ENCODE results near the gene OPCML.

Gene OPCML

GRCh38 chr11:133224271-133224670 is 308.0 kb downstream of the OPCML start:
- DNase-seq = no peak

- no peak for DNase-seq
Measured at GRCh38 chr11:133222425-133223330, 309.6 kb downstream of the OPCML start.

- DNase-seq = no peak
Measured at GRCh38 chr11:133219543-133219942, 312.8 kb downstream of the OPCML start.

- no peak for DNase-seq
Measured at GRCh38 chr11:133216813-133217212, 315.5 kb downstream of the OPCML start.

- no peak for DNase-seq
Measured at GRCh38 chr11:133215596-133216230, 316.6 kb downstream of the OPCML start.

DNA sequence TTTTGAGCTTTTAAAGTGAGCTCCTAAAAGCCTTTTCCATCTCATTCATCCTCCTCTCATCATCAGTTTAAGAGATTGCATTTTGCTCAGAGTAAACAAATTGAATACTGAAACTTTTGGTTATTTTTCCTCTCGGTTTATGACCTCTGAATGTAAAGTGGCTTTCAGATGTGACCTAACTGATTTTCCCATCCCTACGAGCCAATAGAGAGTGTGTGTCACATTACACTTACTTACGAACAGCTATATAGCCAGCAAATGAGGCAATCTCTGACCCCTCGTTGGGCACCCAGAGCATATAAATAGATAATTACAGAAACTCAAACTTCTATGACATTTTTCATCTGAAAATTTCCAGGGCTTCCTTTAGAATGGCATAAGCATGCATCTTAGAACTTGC is 317.7 kb downstream of the OPCML start:
- DNase-seq = no peak

GRCh38 chr11:133212201-133212600 is 320.1 kb downstream of the OPCML start:
- no peak for DNase-seq

- DNase-seq = no peak
Measured at GRCh38 chr11:133207995-133208394, 324.3 kb downstream of the OPCML start.

GRCh38 chr11:133206313-133207005 is 325.8 kb downstream of the OPCML start:
- no peak for DNase-seq

GRCh38 chr11:133204158-133204557 is 328.1 kb downstream of the OPCML start:
- DNase-seq = no peak

- no peak for DNase-seq
Measured at GRCh38 chr11:133202816-133203215, 329.5 kb downstream of the OPCML start.

GRCh38 chr11:133198438-133198837 is 333.9 kb downstream of the OPCML start:
- no peak for DNase-seq

DNA sequence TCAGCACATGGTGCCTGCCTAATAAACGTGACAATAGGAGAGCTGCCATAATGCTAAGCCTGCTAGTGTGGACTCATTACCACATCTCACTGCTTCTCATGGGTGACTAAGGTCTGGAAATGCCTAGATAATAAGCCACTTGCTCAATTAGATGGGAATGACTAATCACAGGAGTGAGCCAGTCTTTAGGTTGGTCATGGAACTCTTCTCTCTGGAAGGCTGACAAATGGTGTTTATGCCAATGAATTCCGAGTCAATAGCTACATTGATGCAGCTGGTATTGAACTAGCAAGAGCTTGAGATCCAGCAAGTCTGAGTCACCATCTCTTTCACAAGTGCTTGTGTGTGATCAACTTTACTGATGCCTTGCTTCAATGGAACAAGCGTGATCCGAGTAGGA is 334.9 kb downstream of the OPCML start:
- no peak for DNase-seq

DNA sequence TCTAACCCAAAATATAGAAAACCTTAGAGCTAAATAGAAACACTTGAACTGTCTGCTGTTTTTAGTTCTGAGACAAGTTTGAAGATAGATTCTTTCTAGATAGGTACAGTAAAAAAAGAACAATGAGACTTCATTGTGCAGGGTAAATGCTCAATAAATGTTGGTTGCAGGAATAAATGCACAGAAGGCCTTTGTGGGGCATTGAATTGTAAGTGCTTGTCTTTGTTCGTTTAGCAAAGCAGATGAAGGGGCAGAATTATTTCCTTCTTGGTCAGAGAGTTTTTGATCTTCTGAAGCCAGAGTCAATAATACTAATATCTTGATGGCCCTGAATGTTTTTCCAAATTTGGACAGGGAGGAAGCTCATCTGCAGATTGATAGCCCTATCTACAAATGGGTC is 340.4 kb downstream of the OPCML start:
- DNase-seq = no peak

DNA sequence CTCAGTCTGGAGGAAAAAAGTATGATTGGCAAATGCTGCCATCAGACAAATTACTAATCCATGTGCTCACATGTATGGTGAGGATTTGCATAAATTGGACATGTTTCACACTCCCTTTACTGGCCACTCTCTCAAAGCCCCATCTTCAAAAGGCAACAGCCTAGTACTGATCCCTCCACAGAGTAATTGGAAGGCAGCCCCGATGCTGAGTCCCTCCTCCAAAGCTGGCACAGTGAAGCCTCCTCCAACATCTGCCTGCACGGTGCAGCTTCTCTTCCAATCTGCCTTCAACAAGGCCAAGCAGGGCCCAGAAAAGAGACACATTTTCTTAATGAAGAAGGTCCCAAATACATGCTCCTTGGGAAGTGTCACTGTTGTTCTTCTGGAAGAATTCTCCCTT is 350.6 kb downstream of the OPCML start:
- DNase-seq = no peak

GRCh38 chr11:133181066-133181465 is 351.2 kb downstream of the OPCML start:
- no peak for DNase-seq

DNA sequence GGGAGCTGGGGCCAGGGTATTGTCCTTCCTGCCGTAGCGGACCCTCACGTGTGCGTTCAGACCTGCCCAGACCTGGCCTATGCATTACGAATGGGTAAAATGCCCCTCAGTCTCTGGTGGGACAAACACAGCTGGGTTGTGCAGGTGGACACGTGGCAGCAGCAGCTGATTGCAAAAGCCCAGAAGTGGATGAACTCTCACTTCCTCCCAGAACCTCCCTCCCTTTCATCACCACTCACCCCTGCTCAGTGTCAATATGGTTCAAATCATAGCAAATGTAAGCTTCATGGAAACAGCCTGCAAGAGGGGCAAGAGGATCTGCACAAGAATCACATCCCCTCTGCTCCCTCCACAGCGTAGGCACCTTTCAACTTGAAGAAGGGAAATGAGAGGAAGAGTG is 352.1 kb downstream of the OPCML start:
- DNase-seq = no peak

DNA sequence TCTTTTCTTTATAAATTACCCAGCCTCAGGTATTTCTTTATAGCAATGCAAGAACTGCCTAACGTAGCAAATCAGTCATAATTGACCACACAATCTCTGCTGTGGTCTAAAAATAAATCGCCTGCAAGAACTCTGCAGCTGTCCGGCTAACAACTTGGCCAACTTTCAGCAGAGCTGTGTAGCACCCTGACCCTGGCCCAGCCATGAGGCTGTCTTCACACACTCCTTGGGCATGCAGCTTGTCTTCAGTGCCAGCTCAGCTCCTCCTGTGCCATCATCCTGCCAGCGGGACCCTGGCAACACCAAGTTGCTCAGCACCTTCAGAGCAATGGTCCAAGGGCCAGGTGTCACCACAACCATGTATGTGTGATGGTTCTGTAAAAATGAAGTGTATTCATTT is 355.6 kb downstream of the OPCML start:
- no peak for DNase-seq

GRCh38 chr11:133175103-133175502 is 357.2 kb downstream of the OPCML start:
- no peak for DNase-seq

DNA sequence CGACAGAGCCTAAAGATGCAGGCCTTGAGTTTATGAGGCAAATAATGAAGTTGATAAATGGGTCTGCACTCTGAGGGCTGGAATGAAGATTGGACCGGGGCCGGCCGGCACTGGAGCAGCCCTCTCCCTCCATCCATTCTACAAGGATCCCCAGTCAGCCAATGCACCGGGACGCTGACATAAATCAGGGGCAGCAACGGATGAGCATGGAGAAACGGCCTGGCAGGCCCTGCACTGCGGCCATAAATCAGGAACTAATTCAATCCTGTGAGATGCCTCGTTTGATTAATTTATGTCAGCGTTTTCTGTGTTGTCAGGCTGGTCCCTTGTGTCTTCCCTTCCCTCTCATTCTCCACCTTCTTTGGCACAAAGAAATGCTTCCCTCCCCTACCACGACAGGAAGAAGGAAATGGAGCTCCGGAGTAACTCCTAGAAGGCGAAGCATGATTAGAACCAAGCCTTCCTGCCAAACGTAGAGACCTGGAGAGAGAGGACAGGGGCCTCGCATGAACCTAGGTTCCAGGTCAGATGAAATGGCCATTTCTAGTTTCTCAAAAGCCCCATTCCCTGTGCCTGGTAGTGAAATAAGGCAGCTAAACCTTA is 358.4 kb downstream of the OPCML start:
- no peak for DNase-seq

- DNase-seq = no peak
Measured at GRCh38 chr11:133172349-133172748, 360.0 kb downstream of the OPCML start.

DNA sequence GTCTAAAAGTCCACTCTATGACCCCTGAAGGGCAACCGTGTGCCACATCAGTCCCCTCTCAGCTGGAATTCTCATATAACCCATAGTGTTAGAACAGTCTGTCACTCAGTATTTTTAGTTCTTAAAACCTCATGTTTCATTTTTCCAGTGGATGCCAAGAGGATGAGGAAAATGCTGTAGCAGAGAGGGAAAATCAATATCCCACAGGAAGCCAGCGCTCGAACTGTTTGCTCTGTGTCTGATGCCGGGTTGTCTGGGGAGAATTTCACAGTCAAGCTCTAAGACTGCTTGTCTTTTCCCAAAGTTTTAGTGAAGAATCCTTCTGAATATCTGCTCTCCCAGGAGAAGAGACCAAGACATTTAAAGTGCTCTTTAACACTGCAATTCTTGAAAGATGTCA is 360.9 kb downstream of the OPCML start:
- no peak for DNase-seq

DNA sequence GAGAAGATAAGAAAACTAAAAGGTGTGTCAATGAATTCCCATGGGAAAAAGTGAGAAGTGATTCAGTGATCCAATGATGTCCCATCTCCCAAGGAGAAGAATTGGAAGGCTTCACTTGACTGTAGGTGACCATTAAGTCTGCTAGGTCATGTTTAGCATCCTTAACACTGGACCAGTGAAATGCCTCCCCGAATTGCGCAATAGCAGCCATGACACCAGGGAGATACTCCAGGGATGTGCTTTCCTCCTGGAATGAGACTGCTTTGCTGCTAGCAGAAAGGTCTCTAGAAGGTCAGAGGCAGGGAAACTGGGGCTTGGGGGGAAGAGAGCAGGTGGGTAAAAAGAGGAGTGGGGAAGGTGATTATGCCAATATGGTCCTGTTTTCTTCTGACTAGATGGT is 364.3 kb downstream of the OPCML start:
- DNase-seq = no peak
